Activated naive CD4-positive, alpha-beta T cell treated with anti-CD3 and anti-CD28 coated beads, Interleukin-2, amount 50 U/mL, for 72 hours (primary cell): ENCODE measurements around the gene PDE5A. TPM values are rescaled to one million over a fixed set of nuclear protein-coding genes. Genes with fewer than 3 reads are reported as not detected.
"Not testable (repeated sequence)": the region's sequence is repeated elsewhere in the genome, so short reads cannot be mapped to it uniquely, and the experiment has no call there.

Experiments
- ATAC-seq, 2 donors: fragments of 150-1000 bp; cut with Tn5 transposase; 2 replicates each; pipeline ENCODE4 v1.10.0; 2021; ENCODE audit warnings: mild to moderate bottlenecking in 2 of 2, moderate library complexity in 2 of 2
- DNase-seq, 2 donors: peaks; one replicate each; pipeline ENCODE4 v3.0.0; 2021 to 2022; ENCODE audit warnings: low spot score in 2 of 2
- H3K27ac Mint-ChIP-seq, 2 donors: one replicate each; pipeline ENCODE4 v1.8.0; 2022; ENCODE audit warnings: mild to moderate bottlenecking in 2 of 2, mixed read lengths in 2 of 2
- H3K36me3 Mint-ChIP-seq, 2 donors: one replicate each; pipeline ENCODE4 v1.8.0; 2022; ENCODE audit warnings: mixed read lengths in 2 of 2
- H3K9me3 Mint-ChIP-seq, 2 donors: one replicate each; pipeline ENCODE4 v1.8.0; 2022; ENCODE audit warnings: mixed read lengths in 2 of 2
- total RNA-seq, 2 donors: library from RNA; stranded (reverse); gene quantifications; one replicate each; pipeline ENCODE4 v1.2.3, GENCODE V29; 2022

PDE5A gene
- total RNA-seq, 2 donors from 2014 or later: 0.66 to 0.80 TPM

DNA sequence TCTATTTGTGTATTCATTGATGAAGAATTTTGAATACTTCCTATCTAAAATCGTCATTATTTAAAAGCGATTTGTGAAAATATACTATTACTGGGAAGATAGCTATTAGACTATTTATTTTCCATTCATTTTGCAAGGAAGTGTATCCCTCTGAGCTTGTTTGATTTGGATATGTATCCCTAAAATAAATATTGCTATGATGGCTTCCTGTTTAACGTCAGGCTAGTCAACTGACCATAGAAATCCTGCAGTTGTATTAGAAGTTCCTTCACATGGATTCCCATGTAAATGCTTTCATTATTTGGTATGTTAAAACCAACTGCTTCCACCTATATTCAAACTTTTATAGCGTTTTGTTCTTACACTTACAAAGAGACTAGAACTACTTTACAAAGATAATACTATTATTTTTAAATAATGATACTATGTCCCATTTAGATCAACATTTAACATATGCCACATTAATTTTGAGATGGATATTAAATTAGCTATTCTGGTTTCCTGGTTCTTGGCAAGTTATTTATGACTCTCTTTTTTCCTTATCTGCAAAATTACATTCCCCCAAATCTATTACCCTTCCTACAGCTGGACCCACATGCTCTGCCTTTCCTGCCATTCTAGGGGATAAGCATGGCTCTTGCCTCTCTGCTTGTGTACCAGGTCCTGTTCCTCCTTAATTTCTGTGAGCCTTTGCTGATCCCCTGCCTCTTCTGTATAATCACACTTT lies 26.7 kb upstream of the PDE5A start:
- ATAC-seq (no peak), DNase-seq (no peak)
- Mint-ChIP-seq H3K36me3 (no peaks in the 10 kb centered on the region), H3K9me3 (no peaks in the 10 kb centered on the region), H3K27ac (no peak overlapping the region)

DNA sequence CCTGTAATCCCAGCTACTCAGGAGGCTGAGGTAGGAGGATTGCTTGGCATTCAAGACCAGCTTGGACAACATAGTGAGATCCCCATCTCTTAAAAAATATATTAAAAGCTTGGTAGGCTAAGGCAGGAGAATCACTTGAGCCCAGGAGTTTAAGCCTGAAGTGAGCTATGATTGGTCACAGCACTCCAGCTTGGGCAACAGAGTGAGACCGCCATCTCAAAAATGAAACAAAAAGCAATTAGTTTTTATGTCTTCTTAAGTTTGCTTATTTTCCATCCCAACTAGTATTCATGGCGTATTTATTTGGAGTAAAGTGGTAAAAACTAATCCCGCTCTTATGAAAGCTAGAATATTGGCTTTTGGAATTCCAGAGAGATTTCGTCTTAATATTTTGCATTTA lies 25.4 kb upstream of the PDE5A start:
- DNase-seq: no peak
- Mint-ChIP-seq H3K9me3 (no peaks in the 10 kb centered on the region), H3K36me3 (no peaks in the 10 kb centered on the region), H3K27ac (no peak overlapping the region)
- ATAC-seq: no peak

DNA sequence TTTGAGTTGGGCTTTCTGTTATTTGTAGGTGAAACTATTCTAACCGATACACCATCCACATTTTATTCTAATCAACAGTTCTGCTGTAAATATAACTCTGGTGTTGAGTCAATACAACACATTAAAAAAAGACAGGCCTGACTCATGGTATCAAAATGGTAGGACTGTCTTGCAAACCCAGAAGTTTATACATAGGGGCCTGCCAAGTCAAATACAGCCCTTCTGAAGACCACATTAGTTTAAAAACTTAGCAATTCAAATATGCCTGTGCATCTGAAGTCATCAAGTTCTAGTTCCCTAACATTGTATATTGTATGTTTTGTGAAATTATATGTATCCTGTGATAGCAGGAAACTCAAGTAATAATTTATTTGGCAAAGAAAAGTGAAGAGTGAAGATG lies 24.4 kb upstream of the PDE5A start:
- Mint-ChIP-seq H3K27ac (no peak overlapping the region), H3K9me3 (no peaks in the 10 kb centered on the region), H3K36me3 (no peaks in the 10 kb centered on the region)
- ATAC-seq (no peak), DNase-seq (no peak)

DNA sequence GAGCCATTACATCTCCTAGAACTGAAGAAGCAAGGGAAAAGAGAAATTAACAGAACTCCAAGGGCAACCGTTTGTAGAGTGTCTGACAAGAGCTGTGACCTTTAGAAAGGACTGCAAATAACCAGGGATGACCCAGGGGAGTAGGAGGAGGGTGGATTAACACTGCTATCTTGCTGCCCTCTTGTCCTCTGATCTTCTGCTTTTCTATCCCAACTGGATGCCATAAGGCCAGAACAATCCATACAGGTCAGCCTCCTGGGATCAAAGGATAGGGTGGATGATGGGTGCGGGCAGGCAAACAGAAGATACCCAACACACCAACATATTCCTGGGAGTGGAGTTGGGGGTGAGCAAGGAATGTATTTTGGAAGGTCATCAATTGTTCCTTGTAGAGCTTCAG lies 19.8 kb upstream of the PDE5A start:
- H3K36me3 Mint-ChIP-seq: no peaks in the 10 kb centered on the region
- H3K9me3 Mint-ChIP-seq: no peaks in the 10 kb centered on the region
- ATAC-seq (no peak), DNase-seq (no peak)
- no peak overlapping the region for H3K27ac Mint-ChIP-seq

DNA sequence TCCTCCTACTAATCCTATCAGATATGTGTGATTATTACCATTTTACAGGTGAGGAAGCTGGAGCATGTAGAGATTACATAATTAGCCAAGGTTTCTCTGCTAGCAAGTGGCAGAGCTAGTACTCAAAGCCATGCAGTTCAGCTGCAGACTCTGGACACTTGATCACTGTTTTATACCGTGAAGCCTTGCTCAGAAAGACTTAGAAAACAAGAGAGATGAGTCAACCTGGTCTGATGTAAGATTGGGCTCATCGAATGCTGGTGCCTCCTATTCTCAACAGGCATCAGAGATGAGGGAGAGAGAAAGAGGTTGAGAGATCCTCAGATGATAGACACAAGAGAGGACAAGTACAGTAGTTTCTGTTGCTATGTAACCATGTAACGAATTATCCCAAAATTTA lies 19.0 kb upstream of the PDE5A start:
- no peaks in the 10 kb centered on the region for H3K9me3 Mint-ChIP-seq
- H3K36me3 Mint-ChIP-seq: no peaks in the 10 kb centered on the region
- no peak overlapping the region for H3K27ac Mint-ChIP-seq
- ATAC-seq: no peak
- no peak for DNase-seq

- DNase-seq (no peak), ATAC-seq (no peak)
- Mint-ChIP-seq H3K36me3 (no peaks in the 10 kb centered on the region), H3K9me3 (no peaks in the 10 kb centered on the region), H3K27ac (no peak overlapping the region)
Measured at GRCh38 chr4:119646347-119647071, 17.9 kb upstream of the PDE5A start.

- ATAC-seq: peak in 1 of 2 donors; percentile 78
- no peak overlapping the region for H3K27ac Mint-ChIP-seq
- no peaks in the 10 kb centered on the region for H3K9me3 Mint-ChIP-seq
- DNase-seq: no peak
- no peaks in the 10 kb centered on the region for H3K36me3 Mint-ChIP-seq
Measured at GRCh38 chr4:119643306-119644042, 14.9 kb upstream of the PDE5A start.

DNA sequence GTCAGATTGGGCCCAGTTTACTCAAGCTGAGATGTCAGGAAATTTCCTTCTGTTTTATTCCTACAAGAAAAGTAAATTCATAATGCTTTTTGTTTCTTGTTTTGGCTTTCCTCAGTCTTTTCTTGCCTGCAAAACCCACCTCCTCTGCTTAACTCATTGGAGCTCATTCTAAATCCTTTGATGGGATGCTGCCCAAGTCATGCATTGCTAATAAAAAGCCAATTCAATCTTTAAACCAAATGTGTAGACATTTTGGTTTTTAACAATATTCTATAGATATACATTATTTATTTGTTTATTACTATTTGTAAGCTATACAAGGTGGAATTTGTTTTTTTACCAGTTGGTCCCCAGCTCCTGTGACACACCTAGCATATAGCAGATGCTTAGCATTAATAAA lies 13.2 kb upstream of the PDE5A start:
- H3K27ac Mint-ChIP-seq: no peak overlapping the region

GRCh38 chr4:119638359-119638758 lies 9.8 kb upstream of the PDE5A start:
- Mint-ChIP-seq H3K36me3 (no peaks in the 10 kb centered on the region), H3K27ac (no peak overlapping the region), H3K9me3 (no peaks in the 10 kb centered on the region)
- ATAC-seq: no peak
- DNase-seq: no peak

More for the DNA sequence above, 13.2 kb upstream of the PDE5A start:
- H3K9me3 Mint-ChIP-seq: no peaks in the 10 kb centered on the region
- H3K36me3 Mint-ChIP-seq: no peaks in the 10 kb centered on the region
- DNase-seq (no peak), ATAC-seq (no peak)

GRCh38 chr4:119636851-119637250 lies 8.2 kb upstream of the PDE5A start:
- not testable (repeated sequence) for H3K27ac Mint-ChIP-seq, H3K9me3 Mint-ChIP-seq, DNase-seq, H3K36me3 Mint-ChIP-seq, ATAC-seq

DNA sequence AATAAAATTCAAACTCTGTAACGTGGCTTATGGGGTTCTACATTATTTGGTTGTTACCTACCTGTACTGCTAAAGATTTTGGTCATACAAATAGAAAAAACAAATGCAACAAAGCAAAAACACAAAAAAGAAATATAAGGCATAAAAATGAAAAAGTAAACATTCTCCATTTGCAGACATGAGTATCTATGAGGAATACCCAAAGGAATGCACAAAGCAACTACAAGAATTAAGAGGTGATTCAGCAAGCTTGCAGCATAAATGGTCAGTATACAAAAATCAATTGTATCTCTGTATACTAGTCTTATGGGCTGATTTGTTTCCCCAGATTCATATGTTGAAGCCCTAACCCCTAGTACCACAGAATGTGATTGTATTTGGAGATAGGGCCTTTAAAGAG lies 3.6 kb upstream of the PDE5A start:
- ATAC-seq (no peak), DNase-seq (no peak)
- no peaks in the 10 kb centered on the region for H3K9me3 Mint-ChIP-seq
- no peaks in the 10 kb centered on the region for H3K36me3 Mint-ChIP-seq
- no peak overlapping the region for H3K27ac Mint-ChIP-seq

GRCh38 chr4:119629142-119629471 lies 503 bp upstream of the PDE5A start:
- Mint-ChIP-seq H3K9me3 (no peaks in the 10 kb centered on the region), H3K27ac (no peak overlapping the region), H3K36me3 (peaks cover 0 to 4% of the 10 kb centered on the region in 2 donors)
- DNase-seq: no peak
- peak; percentile 48 to 54 for ATAC-seq

DNA sequence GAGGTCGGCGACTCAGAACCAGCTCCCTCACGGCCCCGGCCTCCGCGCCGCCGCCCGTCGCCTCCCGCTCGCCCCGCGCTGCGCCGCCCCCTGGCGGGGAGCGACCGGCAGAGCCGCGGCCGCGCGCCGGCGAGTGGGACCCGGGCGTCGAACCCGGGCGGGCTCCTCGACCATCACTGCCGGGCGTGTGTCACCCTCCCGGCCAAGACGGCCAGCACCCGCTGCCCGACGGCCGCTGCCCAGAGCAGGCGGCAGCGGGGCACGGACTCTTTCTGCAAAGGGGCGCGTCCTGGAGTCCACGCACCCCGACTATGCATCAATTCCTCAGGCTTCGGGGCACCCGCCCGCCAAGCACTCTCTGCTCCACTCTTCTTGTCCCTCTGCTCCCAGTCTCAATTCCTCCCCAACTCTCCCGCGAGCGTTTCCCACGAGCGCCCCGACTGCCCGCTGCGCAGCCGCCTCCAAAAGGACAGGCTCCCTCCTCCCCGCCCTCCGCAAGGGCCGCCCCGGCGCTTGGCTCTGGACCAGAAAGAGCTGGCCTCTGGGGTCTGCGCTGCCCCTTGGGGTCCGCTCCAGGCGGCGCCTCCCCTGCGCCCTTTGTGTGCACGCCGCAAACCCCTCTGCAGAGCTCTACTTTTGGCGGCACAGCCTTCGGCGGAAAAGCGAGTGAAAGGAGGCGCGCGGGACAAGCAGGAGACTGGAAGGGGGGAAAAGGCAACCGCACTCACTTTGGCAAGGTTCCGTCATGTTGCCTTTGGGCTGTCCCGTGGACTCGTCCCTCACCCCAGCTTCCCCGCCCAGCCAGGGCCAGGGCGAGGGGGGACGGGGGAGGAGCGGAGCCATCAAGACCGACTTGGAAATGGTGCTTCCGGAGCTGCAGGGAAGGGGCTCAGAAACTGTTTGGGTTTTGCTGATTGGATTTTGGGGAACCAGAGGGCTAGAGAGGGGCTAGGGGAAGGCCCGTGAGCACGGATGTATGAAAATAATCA lies 1.0 kb downstream of the PDE5A start:
- Mint-ChIP-seq H3K36me3 (peaks cover 0 to 4% of the 10 kb centered on the region in 2 donors), H3K9me3 (no peaks in the 10 kb centered on the region), H3K27ac (no peak overlapping the region)
- DNase-seq (peak; percentile 65 to 80), ATAC-seq (peak; percentile 64 to 71)

DNA sequence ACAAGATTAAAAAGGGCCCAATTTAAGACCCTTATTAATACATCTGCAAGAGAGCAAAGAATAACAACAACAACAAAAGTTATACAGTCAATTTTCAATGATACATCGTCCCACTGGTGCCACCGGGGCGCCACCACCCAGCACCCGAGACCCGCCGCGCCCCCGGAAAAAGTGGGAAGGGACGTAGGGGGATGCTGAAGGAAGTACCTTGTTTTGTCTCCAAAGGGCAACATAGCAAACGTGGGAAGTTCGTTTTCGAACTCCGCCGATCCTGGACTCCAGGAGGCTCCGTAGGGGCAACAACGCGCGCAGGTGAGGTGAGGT lies 1.7 kb downstream of the PDE5A start:
- DNase-seq (no peak), ATAC-seq (peak; percentile 1 to 5)
- Mint-ChIP-seq H3K36me3 (peaks cover 0 to 4% of the 10 kb centered on the region in 2 donors), H3K27ac (no peak overlapping the region), H3K9me3 (no peaks in the 10 kb centered on the region)

DNA sequence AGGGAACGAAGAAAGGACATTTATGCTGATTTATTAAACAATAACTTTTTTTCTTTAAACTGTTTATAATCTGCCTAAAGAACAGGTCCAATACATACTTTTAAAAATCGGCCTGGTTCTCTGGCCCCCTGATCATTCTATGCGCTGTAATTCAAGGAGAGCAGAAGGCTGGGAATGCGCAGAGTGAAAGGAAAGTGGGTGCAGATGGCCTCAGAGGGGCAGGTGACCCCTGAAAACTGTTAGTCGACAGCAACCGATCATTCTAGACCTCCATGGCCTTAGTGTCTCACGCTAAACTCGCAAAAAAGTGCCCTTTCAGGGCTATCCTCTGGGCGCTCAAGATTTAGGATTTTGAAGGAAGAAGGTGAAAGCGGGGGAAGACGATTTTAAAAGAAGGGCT lies 2.2 kb downstream of the PDE5A start:
- no peak for ATAC-seq
- DNase-seq: no peak
- no peaks in the 10 kb centered on the region for H3K9me3 Mint-ChIP-seq

DNA sequence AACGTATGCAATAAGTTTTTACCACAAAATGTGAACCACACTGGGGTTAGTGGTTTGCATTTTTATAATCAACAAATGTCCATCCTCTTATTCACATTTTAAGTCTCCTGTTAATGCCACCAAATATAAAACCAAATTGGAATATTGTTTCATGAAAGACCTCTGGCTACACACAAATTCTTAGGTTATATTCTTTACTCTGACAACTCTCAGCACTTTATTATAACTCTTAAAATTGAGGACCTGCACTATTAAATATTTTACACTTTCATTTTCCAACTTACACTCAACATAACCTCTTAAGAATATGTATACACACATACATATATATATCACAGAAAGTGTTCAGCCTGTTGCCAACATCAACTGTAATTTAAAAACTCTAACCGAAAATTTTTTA lies 2.8 kb downstream of the PDE5A start:
- DNase-seq (no peak), ATAC-seq (no peak)
- peaks cover 0 to 4% of the 10 kb centered on the region in 2 donors for H3K36me3 Mint-ChIP-seq
- H3K27ac Mint-ChIP-seq: no peak overlapping the region
- H3K9me3 Mint-ChIP-seq: no peaks in the 10 kb centered on the region

More for the DNA sequence above, 2.2 kb downstream of the PDE5A start:
- Mint-ChIP-seq H3K27ac (no peak overlapping the region), H3K36me3 (peaks cover 0 to 4% of the 10 kb centered on the region in 2 donors)
